Measurements from ENCODE around the gene NPAS3. TPM values are rescaled to one million over a fixed set of nuclear protein-coding genes. Genes with fewer than 3 reads are reported as not detected.

NPAS3 gene
- total RNA-seq, 4 donors from 2014 or later = 1.9 to 10.6 (median 2.2) TPM

DNA sequence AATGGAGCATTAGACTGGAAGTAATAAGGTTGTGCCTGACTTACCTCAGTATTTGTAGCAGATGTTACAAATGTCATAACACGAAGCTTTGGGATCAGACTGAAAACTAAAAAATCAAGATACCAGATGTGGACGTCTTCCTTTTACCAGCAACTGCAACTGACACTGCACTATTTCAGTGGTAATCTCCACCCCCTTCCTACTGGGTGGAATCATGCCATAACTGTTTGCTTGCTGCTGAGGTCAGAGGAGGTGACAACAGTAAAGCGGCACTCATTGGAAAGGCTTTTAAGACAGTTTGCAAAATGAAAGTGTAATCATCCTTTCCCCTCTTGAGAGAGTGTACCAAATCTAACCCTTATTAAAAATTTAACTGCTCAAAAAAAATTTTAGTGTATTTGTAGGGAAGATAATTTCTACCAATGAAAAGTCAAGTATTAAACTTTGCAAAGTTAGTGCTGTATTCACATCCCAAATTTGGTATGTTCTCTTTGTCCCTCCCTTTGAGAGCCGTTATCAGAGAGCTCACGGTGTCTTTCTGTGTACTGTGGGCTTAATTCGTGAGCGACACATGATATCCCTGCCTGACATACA is 420.7 kb downstream of the NPAS3 start:
- TF ChIP-seq POLR2A (IDR thresholded peaks at IDR 0.05) (no peak), POLR2AphosphoS5 (IDR thresholded peaks at IDR 0.05) (no peak)
- Histone ChIP-seq H3K27me3 (no peaks in the 10 kb centered on the region), H3K27ac (no peak overlapping the region), H3K4me1 (no peaks in the 10 kb centered on the region), H3K4me3 (no peak overlapping the region), H3K36me3 (no peaks in the 10 kb centered on the region), H3K9me3 (no peaks in the 10 kb centered on the region)
- no peak for ATAC-seq
- 91 to 100% methylated on average over 3 to 6 of the region's 7 CpGs for WGBS, 2 donors (ENCODE audit: low coverage in 1 of 2)

DNA sequence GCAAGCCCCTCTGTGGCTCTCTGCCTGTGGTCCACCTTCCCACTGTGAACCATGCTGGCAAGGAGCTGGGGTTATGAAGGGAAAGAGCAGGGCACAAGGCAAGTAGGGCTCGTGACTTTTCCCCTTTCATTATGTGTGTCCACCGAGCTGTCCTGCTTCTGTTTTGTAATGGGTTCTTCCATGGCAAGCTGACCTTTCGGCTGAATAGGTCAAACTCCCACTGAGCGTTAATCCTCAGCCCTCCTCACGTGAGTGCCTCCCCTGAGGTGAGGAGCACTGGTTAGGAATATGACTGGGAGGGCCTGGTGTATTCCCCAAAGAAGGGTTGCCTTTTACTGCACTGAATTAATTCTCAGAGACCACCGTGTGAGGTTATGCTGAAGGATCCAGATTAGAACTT is 424.3 kb downstream of the NPAS3 start:
- Histone ChIP-seq H3K4me1 (no peaks in the 10 kb centered on the region), H3K27me3 (no peaks in the 10 kb centered on the region), H3K9me3 (no peaks in the 10 kb centered on the region), H3K4me3 (no peak overlapping the region), H3K36me3 (no peaks in the 10 kb centered on the region), H3K27ac (no peak overlapping the region)
- WGBS, 2 donors (ENCODE audit: low coverage in 1 of 2) = 94 to 97% methylated on average over 4 to 6 of the region's 6 CpGs
- TF ChIP-seq EP300 (IDR thresholded peaks at IDR 0.05) = no peak
- no peak for TF ChIP-seq POLR2A (IDR thresholded peaks at IDR 0.05)
- TF ChIP-seq, protein P1, sequence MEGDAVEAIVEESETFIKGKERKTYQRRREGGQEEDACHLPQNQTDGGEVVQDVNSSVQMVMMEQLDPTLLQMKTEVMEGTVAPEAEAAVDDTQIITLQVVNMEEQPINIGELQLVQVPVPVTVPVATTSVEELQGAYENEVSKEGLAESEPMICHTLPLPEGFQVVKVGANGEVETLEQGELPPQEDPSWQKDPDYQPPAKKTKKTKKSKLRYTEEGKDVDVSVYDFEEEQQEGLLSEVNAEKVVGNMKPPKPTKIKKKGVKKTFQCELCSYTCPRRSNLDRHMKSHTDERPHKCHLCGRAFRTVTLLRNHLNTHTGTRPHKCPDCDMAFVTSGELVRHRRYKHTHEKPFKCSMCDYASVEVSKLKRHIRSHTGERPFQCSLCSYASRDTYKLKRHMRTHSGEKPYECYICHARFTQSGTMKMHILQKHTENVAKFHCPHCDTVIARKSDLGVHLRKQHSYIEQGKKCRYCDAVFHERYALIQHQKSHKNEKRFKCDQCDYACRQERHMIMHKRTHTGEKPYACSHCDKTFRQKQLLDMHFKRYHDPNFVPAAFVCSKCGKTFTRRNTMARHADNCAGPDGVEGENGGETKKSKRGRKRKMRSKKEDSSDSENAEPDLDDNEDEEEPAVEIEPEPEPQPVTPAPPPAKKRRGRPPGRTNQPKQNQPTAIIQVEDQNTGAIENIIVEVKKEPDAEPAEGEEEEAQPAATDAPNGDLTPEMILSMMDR (IDR thresholded peaks at IDR 0.05) = no peak
- TF ChIP-seq POLR2AphosphoS5 (IDR thresholded peaks at IDR 0.05) = no peak
- ATAC-seq = no peak

GRCh38 chr14:33363682-33364081 is 425.0 kb downstream of the NPAS3 start:
- 90 to 93% methylated on average over 3 of the region's 3 CpGs for WGBS, 2 donors (ENCODE audit: low coverage in 1 of 2)

GRCh38 chr14:33364466-33364865 is 425.8 kb downstream of the NPAS3 start:
- no peaks in the 10 kb centered on the region for H3K36me3 ChIP-seq
- no peaks in the 10 kb centered on the region for H3K27me3 ChIP-seq
- TF ChIP-seq EP300 (IDR thresholded peaks at IDR 0.05) = no peak
- TF ChIP-seq, protein P1 (IDR thresholded peaks at IDR 0.05) = no peak
- no peak for TF ChIP-seq POLR2AphosphoS5 (IDR thresholded peaks at IDR 0.05)
- TF ChIP-seq POLR2A (IDR thresholded peaks at IDR 0.05) = no peak
- ATAC-seq = no peak
- no peak overlapping the region for H3K27ac ChIP-seq
- WGBS, 2 donors (ENCODE audit: low coverage in 1 of 2) = 67 to 94% methylated on average over 4 of the region's 4 CpGs
- H3K9me3 ChIP-seq = no peaks in the 10 kb centered on the region
- H3K4me1 ChIP-seq = no peaks in the 10 kb centered on the region
- no peak overlapping the region for H3K4me3 ChIP-seq

More at GRCh38 chr14:33363682-33364081, 425.0 kb downstream of the NPAS3 start:
- Histone ChIP-seq H3K4me3 (no peak overlapping the region), H3K36me3 (no peaks in the 10 kb centered on the region), H3K27ac (no peak overlapping the region), H3K4me1 (no peaks in the 10 kb centered on the region), H3K27me3 (no peaks in the 10 kb centered on the region), H3K9me3 (no peaks in the 10 kb centered on the region)
- ATAC-seq = no peak
- TF ChIP-seq EP300 (IDR thresholded peaks at IDR 0.05) = no peak
- no peak for TF ChIP-seq POLR2A (IDR thresholded peaks at IDR 0.05)
- TF ChIP-seq, protein P1 (IDR thresholded peaks at IDR 0.05) = no peak
- TF ChIP-seq POLR2AphosphoS5 (IDR thresholded peaks at IDR 0.05) = no peak

- H3K27me3 ChIP-seq = no peaks in the 10 kb centered on the region
- no peaks in the 10 kb centered on the region for H3K9me3 ChIP-seq
- no peaks in the 10 kb centered on the region for H3K36me3 ChIP-seq
- H3K4me1 ChIP-seq = no peaks in the 10 kb centered on the region
- no peak for ATAC-seq
- no peak overlapping the region for H3K4me3 ChIP-seq
- no peak overlapping the region for H3K27ac ChIP-seq
- WGBS, 2 donors (ENCODE audit: low coverage in 1 of 2) = 85 to 96% methylated on average over 3 of the region's 3 CpGs
- TF ChIP-seq, protein P1 (IDR thresholded peaks at IDR 0.05) = no peak
- TF ChIP-seq POLR2AphosphoS5 (IDR thresholded peaks at IDR 0.05) (no peak), EP300 (IDR thresholded peaks at IDR 0.05) (no peak), POLR2A (IDR thresholded peaks at IDR 0.05) (no peak)
Observed at GRCh38 chr14:33369041-33369440, 430.4 kb downstream of the NPAS3 start.
